ENCODE measurements around the gene CRYZ. TPM values are rescaled to one million over a fixed set of nuclear protein-coding genes. Genes with fewer than 3 reads are reported as not detected.

The CRYZ gene
- total RNA-seq, 3 donors from 2014 or later (not counting 1 experiment from before 2014, with no cell fraction given), result 15.2 to 24.1 (median 22.0) TPM

GRCh38 chr1:74726063-74726462, 6.8 kb downstream of the CRYZ start:
- ATAC-seq (no peak), DNase-seq (no peak)
- Mint-ChIP-seq H3K27me3 (ENCODE audit: low read depth in 2 of 2) (no peaks in the 10 kb centered on the region), H3K9me3 (peaks cover 0 to 2% of the 10 kb centered on the region in 2 donors), H3K36me3 (peaks cover 17% of the 10 kb centered on the region), H3K4me3 (no peak overlapping the region), H3K27ac (no peak overlapping the region), H3K4me1 (peaks cover 20 to 23% of the 10 kb centered on the region in 2 donors)
- peaks cover 12% of the 10 kb centered on the region for H3K36me3 ChIP-seq (ENCODE audit: control insufficient read depth, insufficient read depth, low read length)
- no peaks in the 10 kb centered on the region for H3K27me3 ChIP-seq (ENCODE audit: control insufficient read depth, insufficient read depth, low read length)
- H3K4me1 ChIP-seq (ENCODE audit: control insufficient read depth, insufficient read depth, low read length), result no peaks in the 10 kb centered on the region
- 100% methylated on average over 1 of the region's 1 CpG for WGBS (ENCODE audit: insufficient coverage)
- H3K9me3 ChIP-seq (ENCODE audit: control insufficient read depth, insufficient read depth, low read length), result peaks cover 7% of the 10 kb centered on the region
- intact Hi-C loops (cut with micrococcal nuclease), result no loop called here
- no peak overlapping the region for H3K4me3 ChIP-seq (ENCODE audit: low read length)
- no peak overlapping the region for H3K27ac ChIP-seq (ENCODE audit: low read length)
- TF ChIP-seq CTCF (IDR thresholded peaks at IDR 0.05), result no peak

GRCh38 chr1:74717626-74718025, 15.2 kb downstream of the CRYZ start:
- Histone ChIP-seq H3K27me3 (ENCODE audit: control insufficient read depth, insufficient read depth, low read length) (no peaks in the 10 kb centered on the region), H3K4me3 (ENCODE audit: low read length) (no peak overlapping the region), H3K36me3 (ENCODE audit: control insufficient read depth, insufficient read depth, low read length) (peaks cover 38% of the 10 kb centered on the region), H3K4me1 (ENCODE audit: control insufficient read depth, insufficient read depth, low read length) (no peaks in the 10 kb centered on the region), H3K27ac (ENCODE audit: low read length) (no peak overlapping the region), H3K9me3 (ENCODE audit: control insufficient read depth, insufficient read depth, low read length) (no peaks in the 10 kb centered on the region)
- Mint-ChIP-seq H3K36me3 (peaks cover 18% of the 10 kb centered on the region), H3K9me3 (no peaks in the 10 kb centered on the region), H3K27me3 (ENCODE audit: low read depth in 2 of 2) (no peaks in the 10 kb centered on the region), H3K27ac (no peak overlapping the region), H3K4me1 (peaks cover 0 to 9% of the 10 kb centered on the region in 2 donors), H3K4me3 (no peak overlapping the region)
- intact Hi-C loops (cut with micrococcal nuclease), result no loop called here
- ATAC-seq (no peak), DNase-seq (no peak)
- 100% methylated on average over 2 of the region's 2 CpGs for WGBS (ENCODE audit: insufficient coverage)
- no peak for TF ChIP-seq CTCF (IDR thresholded peaks at IDR 0.05)

GRCh38 chr1:74716822-74717221, 16.0 kb downstream of the CRYZ start:
- no peak for TF ChIP-seq CTCF (IDR thresholded peaks at IDR 0.05)
- no peak overlapping the region for H3K27ac Mint-ChIP-seq

GRCh38 chr1:74715806-74716205, 17.0 kb downstream of the CRYZ start:
- Mint-ChIP-seq H3K9me3 (no peaks in the 10 kb centered on the region), H3K4me1 (peaks cover 0 to 6% of the 10 kb centered on the region in 2 donors), H3K27ac (no peak overlapping the region), H3K36me3 (peaks cover 13% of the 10 kb centered on the region), H3K4me3 (no peak overlapping the region), H3K27me3 (ENCODE audit: low read depth in 2 of 2) (no peaks in the 10 kb centered on the region)
- intact Hi-C loops (cut with micrococcal nuclease), result no loop called here
- H3K4me3 ChIP-seq (ENCODE audit: low read length), result no peak overlapping the region
- 90% methylated on average over 3 of the region's 6 CpGs for WGBS (ENCODE audit: insufficient coverage)
- H3K9me3 ChIP-seq (ENCODE audit: control insufficient read depth, insufficient read depth, low read length), result no peaks in the 10 kb centered on the region
- ATAC-seq (no peak), DNase-seq (no peak)
- no peak for TF ChIP-seq CTCF (IDR thresholded peaks at IDR 0.05)
- H3K4me1 ChIP-seq (ENCODE audit: control insufficient read depth, insufficient read depth, low read length), result no peaks in the 10 kb centered on the region
- H3K36me3 ChIP-seq (ENCODE audit: control insufficient read depth, insufficient read depth, low read length), result peaks cover 26% of the 10 kb centered on the region
- H3K27ac ChIP-seq (ENCODE audit: low read length), result no peak overlapping the region
- H3K27me3 ChIP-seq (ENCODE audit: control insufficient read depth, insufficient read depth, low read length), result no peaks in the 10 kb centered on the region

More at GRCh38 chr1:74716822-74717221, 16.0 kb downstream of the CRYZ start:
- ATAC-seq, result no peak
- intact Hi-C loops (cut with micrococcal nuclease), result no loop called here
- Mint-ChIP-seq H3K9me3 (no peaks in the 10 kb centered on the region), H3K4me3 (no peak overlapping the region), H3K27me3 (ENCODE audit: low read depth in 2 of 2) (no peaks in the 10 kb centered on the region), H3K4me1 (peaks cover 0 to 9% of the 10 kb centered on the region in 2 donors), H3K36me3 (peaks cover 16% of the 10 kb centered on the region)
- DNase-seq, result no peak
- WGBS (ENCODE audit: insufficient coverage), result 91% methylated on average over 1 of the region's 1 CpG
- no peak overlapping the region for H3K27ac ChIP-seq (ENCODE audit: low read length)
- no peaks in the 10 kb centered on the region for H3K4me1 ChIP-seq (ENCODE audit: control insufficient read depth, insufficient read depth, low read length)
- H3K9me3 ChIP-seq (ENCODE audit: control insufficient read depth, insufficient read depth, low read length), result no peaks in the 10 kb centered on the region
- no peaks in the 10 kb centered on the region for H3K27me3 ChIP-seq (ENCODE audit: control insufficient read depth, insufficient read depth, low read length)
- peaks cover 33% of the 10 kb centered on the region for H3K36me3 ChIP-seq (ENCODE audit: control insufficient read depth, insufficient read depth, low read length)
- H3K4me3 ChIP-seq (ENCODE audit: low read length), result no peak overlapping the region

Measured in natural killer cell (primary cell).